Measurements from ENCODE around the gene SAMD3. TPM values are rescaled to one million over a fixed set of nuclear protein-coding genes. Genes with fewer than 3 reads are reported as not detected.

SAMD3 gene
- polyA plus RNA-seq, 4 donors = 0.74 to 1.5 (median 0.85) TPM

Other genes with a start within 250 kb of the SAMD3 start
- 10 to 100 TPM; 18.3 to 22.4 (median 19.9) TPM for gene L3MBTL3, start 204.4 kb downstream of the SAMD3 start, polyA plus RNA-seq (ENCODE audit: insufficient read length in 4 of 4)
- gene TMEM200A, start 143.1 kb upstream of the SAMD3 start, polyA plus RNA-seq (ENCODE audit: insufficient read length in 4 of 4) = 10 to 100 TPM; 24.3 to 32.6 (median 28.7) TPM

Measured in right renal pelvis (tissue), 4 donors.